Measurements from ENCODE around the gene SBF2.

Gene SBF2

DNA sequence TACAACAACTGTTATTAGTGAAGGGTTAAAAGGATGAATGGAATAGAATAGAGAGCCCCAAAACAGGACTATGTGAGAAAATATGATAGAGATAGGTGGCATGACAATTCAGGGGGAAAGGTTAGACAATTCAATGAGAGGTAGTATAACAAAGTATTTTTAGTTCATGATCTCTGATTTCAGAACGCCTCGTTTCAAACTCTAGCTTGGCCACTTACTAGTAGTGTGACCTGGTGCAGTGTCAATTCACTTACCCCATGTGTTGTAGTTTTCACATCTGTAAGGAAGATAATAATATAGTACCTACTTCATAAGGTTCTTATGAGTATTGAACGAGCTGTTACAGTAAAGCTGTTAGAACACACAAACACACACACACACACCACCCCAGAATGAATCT lies 322.1 kb downstream of the SBF2 start:
- H2AFZ ChIP-seq (ENCODE audit: low read length), result no peak overlapping the region
- H3K27me3 ChIP-seq (ENCODE audit: insufficient read depth, low read length), result no peaks in the 10 kb centered on the region
- no peak overlapping the region for H3K9ac ChIP-seq (ENCODE audit: low read length)
- H3K9me3 ChIP-seq (ENCODE audit: low read length), result no peaks in the 10 kb centered on the region
- no peak overlapping the region for H3K27ac ChIP-seq (ENCODE audit: low read depth, low read length, poor library complexity, severe bottlenecking)
- no peaks in the 10 kb centered on the region for H3K9me2 ChIP-seq (ENCODE audit: low read depth, low read length)
- H3K79me2 ChIP-seq (ENCODE audit: insufficient read depth, low read length), result no peaks in the 10 kb centered on the region
- H3K4me2 ChIP-seq (ENCODE audit: low read length), result no peak overlapping the region
- H3K4me1 ChIP-seq (ENCODE audit: insufficient read depth, low read length, severe bottlenecking), result no peaks in the 10 kb centered on the region
- TF ChIP-seq CTCF (IDR thresholded peaks at IDR 0.05; ENCODE audit: low read length) (no peak), EZH2 (IDR thresholded peaks at IDR 0.05; ENCODE audit: borderline replicate concordance, low read length) (no peak)
- H4K20me1 ChIP-seq (ENCODE audit: insufficient read depth, low read length), result no peaks in the 10 kb centered on the region
- H3F3A ChIP-seq (ENCODE audit: insufficient read depth, low read length), result 0 out of 2 replicates have a peak, but pooled peaks cover 2% of the 10 kb centered on the region
- H3K36me3 ChIP-seq (ENCODE audit: insufficient read depth, low read length), result no peaks in the 10 kb centered on the region
- H3K4me3 ChIP-seq (ENCODE audit: low read depth, low read length, poor library complexity, severe bottlenecking), result no peak overlapping the region

- no peaks in the 10 kb centered on the region for H3K4me1 ChIP-seq (ENCODE audit: insufficient read depth, low read length, severe bottlenecking)
- TF ChIP-seq CTCF (IDR thresholded peaks at IDR 0.05; ENCODE audit: low read length), result no peak
- no peak for TF ChIP-seq EZH2 (IDR thresholded peaks at IDR 0.05; ENCODE audit: borderline replicate concordance, low read length)
- H3K9me2 ChIP-seq (ENCODE audit: low read depth, low read length), result no peaks in the 10 kb centered on the region
- H3K9me3 ChIP-seq (ENCODE audit: low read length), result no peaks in the 10 kb centered on the region
- no peak overlapping the region for H3K9ac ChIP-seq (ENCODE audit: low read length)
- no peaks in the 10 kb centered on the region for H3K79me2 ChIP-seq (ENCODE audit: insufficient read depth, low read length)
- no peak overlapping the region for H2AFZ ChIP-seq (ENCODE audit: low read length)
- H3K4me3 ChIP-seq (ENCODE audit: low read depth, low read length, poor library complexity, severe bottlenecking), result no peak overlapping the region
- no peak overlapping the region for H3K27ac ChIP-seq (ENCODE audit: low read depth, low read length, poor library complexity, severe bottlenecking)
- 0 out of 2 replicates have a peak, but pooled peaks cover 2% of the 10 kb centered on the region for H3F3A ChIP-seq (ENCODE audit: insufficient read depth, low read length)
- H3K36me3 ChIP-seq (ENCODE audit: insufficient read depth, low read length), result no peaks in the 10 kb centered on the region
- no peaks in the 10 kb centered on the region for H3K27me3 ChIP-seq (ENCODE audit: insufficient read depth, low read length)
- H3K4me2 ChIP-seq (ENCODE audit: low read length), result no peak overlapping the region
- no peaks in the 10 kb centered on the region for H4K20me1 ChIP-seq (ENCODE audit: insufficient read depth, low read length)
These were observed 325.0 kb downstream of the SBF2 start for GRCh38 chr11:9969068-9969467.

GRCh38 chr11:9962722-9963121 lies 331.3 kb downstream of the SBF2 start:
- no peak for TF ChIP-seq EZH2 (IDR thresholded peaks at IDR 0.05; ENCODE audit: borderline replicate concordance, low read length)
- TF ChIP-seq CTCF (IDR thresholded peaks at IDR 0.05; ENCODE audit: low read length), result no peak
- Histone ChIP-seq H3K4me2 (ENCODE audit: low read length) (no peak overlapping the region), H3K27me3 (ENCODE audit: insufficient read depth, low read length) (no peaks in the 10 kb centered on the region), H3K27ac (ENCODE audit: low read depth, low read length, poor library complexity, severe bottlenecking) (no peak overlapping the region), H2AFZ (ENCODE audit: low read length) (no peak overlapping the region), H4K20me1 (ENCODE audit: insufficient read depth, low read length) (no peaks in the 10 kb centered on the region), H3K9me3 (ENCODE audit: low read length) (no peaks in the 10 kb centered on the region), H3K36me3 (ENCODE audit: insufficient read depth, low read length) (no peaks in the 10 kb centered on the region), H3K4me3 (ENCODE audit: low read depth, low read length, poor library complexity, severe bottlenecking) (no peak overlapping the region), H3K4me1 (ENCODE audit: insufficient read depth, low read length, severe bottlenecking) (no peaks in the 10 kb centered on the region), H3K79me2 (ENCODE audit: insufficient read depth, low read length) (no peaks in the 10 kb centered on the region), H3K9ac (ENCODE audit: low read length) (no peak overlapping the region), H3F3A (ENCODE audit: insufficient read depth, low read length) (no peaks in the 10 kb centered on the region), H3K9me2 (ENCODE audit: low read depth, low read length) (no peaks in the 10 kb centered on the region)

All from OCI-LY1 (cell line).